ENCODE measurements around the gene ELP4. TPM values are rescaled to one million over a fixed set of nuclear protein-coding genes. Genes with fewer than 3 reads are reported as not detected.

ELP4 gene
- total and polyA plus RNA-seq, 2 donors (not counting 1 experiment from before 2014, with no cell fraction given): 7.1 to 31.3 TPM

DNA sequence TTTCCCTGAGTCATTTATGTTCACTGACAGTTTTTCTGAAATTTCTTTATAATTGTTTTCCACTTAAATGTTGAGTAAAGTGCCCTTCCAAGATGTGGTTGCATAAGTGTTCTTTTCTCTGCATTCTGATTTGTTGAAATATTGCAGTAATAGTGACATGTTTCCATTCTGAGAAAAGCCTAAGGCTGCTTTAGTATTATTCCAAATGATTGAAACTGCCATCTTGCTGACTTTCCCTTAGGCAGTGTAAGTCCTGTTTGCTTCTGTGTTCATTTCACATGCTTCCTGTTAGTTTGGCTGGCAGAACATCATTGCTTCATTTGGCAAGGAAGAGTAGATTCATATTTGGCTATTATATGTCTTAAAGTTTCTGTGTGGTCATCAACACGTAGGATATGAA is 146.5 kb downstream of the ELP4 start:
- Histone ChIP-seq H3K27ac (ENCODE audit: low read length in 2 of 2) (no peak overlapping the region), H3K4me2 (replicated peaks; ENCODE audit: low read depth, low read length, poor library complexity, severe bottlenecking) (no peak overlapping the region), H3K27me3 (replicated peaks in 1 of 4; ENCODE audit: control extremely low read depth in 1 of 4, control insufficient read depth in 3 of 4, insufficient read depth in 4 of 4, low read length in 3 of 4) (no peaks in the 10 kb centered on the region), H3K9ac (ENCODE audit: low read length) (no peak overlapping the region), H4K20me1 (ENCODE audit: control insufficient read depth, insufficient read depth, low read length, poor library complexity, severe bottlenecking) (no peaks in the 10 kb centered on the region), H3K79me2 (ENCODE audit: control insufficient read depth, insufficient read depth, low read length) (no peaks in the 10 kb centered on the region), H2AFZ (ENCODE audit: insufficient read depth, low read depth, low read length, poor library complexity, severe bottlenecking) (no peak overlapping the region), H3K36me3 (replicated peaks in 1 of 2; ENCODE audit: control extremely low read depth in 1 of 2, control insufficient read depth in 1 of 2, extremely low read depth in 1 of 2, insufficient read depth in 2 of 2, low read length in 1 of 2) (no peaks in the 10 kb centered on the region), H3K9me3 (ENCODE audit: control extremely low read depth in 1 of 3, control insufficient read depth in 2 of 3, insufficient read depth in 1 of 3, low read length in 2 of 3) (no peaks in the 10 kb centered on the region), H3K4me1 (ENCODE audit: control insufficient read depth in 2 of 2, insufficient read depth in 2 of 2, low read length in 2 of 2) (no peaks in the 10 kb centered on the region), H3K4me3 (ENCODE audit: control extremely low read depth in 1 of 5, extremely low read depth in 1 of 5, insufficient read depth in 1 of 5, low read depth in 2 of 5, low read length in 4 of 5) (no peak overlapping the region)
- ATAC-seq (ENCODE audit: low read depth) (no peak), DNase-seq (no peak)
- Mint-ChIP-seq H3K4me1 (no peaks in the 10 kb centered on the region), H3K9me3 (ENCODE audit: insufficient read depth) (no peaks in the 10 kb centered on the region), H3K27me3 (no peaks in the 10 kb centered on the region), H3K4me3 (no peak overlapping the region), H3K27ac (no peak overlapping the region)
- ChIA-PET POLR2A (no interaction called here), CTCF (no interaction called here)
- intact Hi-C loops (cut with micrococcal nuclease): no loop called here
- WGBS (ENCODE audit: insufficient coverage): no CpG with 5 or more reads among the region's 1 CpG
- TF ChIP-seq, protein P1, sequence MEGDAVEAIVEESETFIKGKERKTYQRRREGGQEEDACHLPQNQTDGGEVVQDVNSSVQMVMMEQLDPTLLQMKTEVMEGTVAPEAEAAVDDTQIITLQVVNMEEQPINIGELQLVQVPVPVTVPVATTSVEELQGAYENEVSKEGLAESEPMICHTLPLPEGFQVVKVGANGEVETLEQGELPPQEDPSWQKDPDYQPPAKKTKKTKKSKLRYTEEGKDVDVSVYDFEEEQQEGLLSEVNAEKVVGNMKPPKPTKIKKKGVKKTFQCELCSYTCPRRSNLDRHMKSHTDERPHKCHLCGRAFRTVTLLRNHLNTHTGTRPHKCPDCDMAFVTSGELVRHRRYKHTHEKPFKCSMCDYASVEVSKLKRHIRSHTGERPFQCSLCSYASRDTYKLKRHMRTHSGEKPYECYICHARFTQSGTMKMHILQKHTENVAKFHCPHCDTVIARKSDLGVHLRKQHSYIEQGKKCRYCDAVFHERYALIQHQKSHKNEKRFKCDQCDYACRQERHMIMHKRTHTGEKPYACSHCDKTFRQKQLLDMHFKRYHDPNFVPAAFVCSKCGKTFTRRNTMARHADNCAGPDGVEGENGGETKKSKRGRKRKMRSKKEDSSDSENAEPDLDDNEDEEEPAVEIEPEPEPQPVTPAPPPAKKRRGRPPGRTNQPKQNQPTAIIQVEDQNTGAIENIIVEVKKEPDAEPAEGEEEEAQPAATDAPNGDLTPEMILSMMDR (IDR thresholded peaks at IDR 0.05): no peak
- TF ChIP-seq EZH2 (IDR thresholded peaks at IDR 0.05; ENCODE audit: borderline replicate concordance, insufficient read depth, low read depth, low read length, poor library complexity, severe bottlenecking): no peak

DNA sequence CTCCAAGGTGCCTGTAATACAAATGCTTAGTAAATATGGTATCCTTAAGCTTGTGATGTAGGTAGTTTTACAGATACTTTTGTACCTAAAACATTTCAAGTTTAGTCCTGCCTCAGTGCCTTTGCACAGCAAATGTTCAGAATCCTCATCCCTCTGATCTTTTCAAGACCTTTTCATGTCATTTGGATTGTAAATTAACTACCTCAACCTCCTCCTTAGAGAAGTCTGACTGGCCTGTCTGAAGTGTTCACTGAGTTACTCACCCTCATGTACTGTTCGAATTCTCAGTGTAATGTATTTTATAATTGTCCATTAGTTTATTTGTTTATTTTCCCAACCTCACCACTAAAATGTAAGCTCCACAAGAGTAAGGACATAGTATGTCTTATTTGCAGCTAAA is 147.5 kb downstream of the ELP4 start:
- Histone ChIP-seq H2AFZ (ENCODE audit: insufficient read depth, low read depth, low read length, poor library complexity, severe bottlenecking) (no peak overlapping the region), H3K4me1 (ENCODE audit: control insufficient read depth in 2 of 2, insufficient read depth in 2 of 2, low read length in 2 of 2) (no peaks in the 10 kb centered on the region), H3K9ac (ENCODE audit: low read length) (no peak overlapping the region), H3K4me2 (replicated peaks; ENCODE audit: low read depth, low read length, poor library complexity, severe bottlenecking) (no peak overlapping the region), H3K27me3 (replicated peaks in 1 of 4; ENCODE audit: control extremely low read depth in 1 of 4, control insufficient read depth in 3 of 4, insufficient read depth in 4 of 4, low read length in 3 of 4) (no peaks in the 10 kb centered on the region), H3K4me3 (ENCODE audit: control extremely low read depth in 1 of 5, extremely low read depth in 1 of 5, insufficient read depth in 1 of 5, low read depth in 2 of 5, low read length in 4 of 5) (no peak overlapping the region), H4K20me1 (ENCODE audit: control insufficient read depth, insufficient read depth, low read length, poor library complexity, severe bottlenecking) (no peaks in the 10 kb centered on the region), H3K27ac (ENCODE audit: low read length in 2 of 2) (no peak overlapping the region), H3K79me2 (ENCODE audit: control insufficient read depth, insufficient read depth, low read length) (no peaks in the 10 kb centered on the region), H3K9me3 (ENCODE audit: control extremely low read depth in 1 of 3, control insufficient read depth in 2 of 3, insufficient read depth in 1 of 3, low read length in 2 of 3) (no peaks in the 10 kb centered on the region), H3K36me3 (replicated peaks in 1 of 2; ENCODE audit: control extremely low read depth in 1 of 2, control insufficient read depth in 1 of 2, extremely low read depth in 1 of 2, insufficient read depth in 2 of 2, low read length in 1 of 2) (no peaks in the 10 kb centered on the region)
- DNase-seq (no peak), ATAC-seq (ENCODE audit: low read depth) (no peak)
- no peak for TF ChIP-seq EZH2 (IDR thresholded peaks at IDR 0.05; ENCODE audit: borderline replicate concordance, insufficient read depth, low read depth, low read length, poor library complexity, severe bottlenecking)
- TF ChIP-seq, protein P1 (IDR thresholded peaks at IDR 0.05): no peak
- Mint-ChIP-seq H3K27ac (no peak overlapping the region), H3K27me3 (no peaks in the 10 kb centered on the region), H3K4me1 (no peaks in the 10 kb centered on the region), H3K9me3 (ENCODE audit: insufficient read depth) (no peaks in the 10 kb centered on the region), H3K4me3 (no peak overlapping the region)
- intact Hi-C loops (cut with micrococcal nuclease): no loop called here
- no CpG with 5 or more reads among the region's 1 CpG for WGBS (ENCODE audit: insufficient coverage)
- CTCF ChIA-PET: no interaction called here
- POLR2A ChIA-PET: no interaction called here

All from B cell (primary cell).